ENCODE measurements around the gene CMKLR1. TPM values are rescaled to one million over a fixed set of nuclear protein-coding genes. Genes with fewer than 3 reads are reported as not detected.

The CMKLR1 gene
- polyA plus RNA-seq, 3 donors = 7.5 to 11.6 (median 7.9) TPM

GRCh38 chr12:108367436-108367835 lies 28.3 kb upstream of the CMKLR1 start:
- Histone ChIP-seq H3K4me1 (ENCODE audit: control insufficient read depth in 1 of 2, insufficient read depth in 2 of 2, low read length in 2 of 2) (peaks cover 76 to 90% of the 10 kb centered on the region in 2 donors), H3K9me3 (replicated peaks in 1 of 2; ENCODE audit: control insufficient read depth in 1 of 2, insufficient read depth in 1 of 2, low read length in 2 of 2) (no peaks in the 10 kb centered on the region), H3K27me3 (ENCODE audit: control insufficient read depth in 2 of 2, insufficient read depth in 2 of 2, low read length in 2 of 2) (no peaks in the 10 kb centered on the region), H2AFZ (ENCODE audit: insufficient read depth, low read depth, low read length, poor library complexity, severe bottlenecking) (peak overlapping the region; percentile 42), H3K4me2 (replicated peaks; ENCODE audit: extremely low read depth, low read length, poor library complexity, severe bottlenecking) (peak overlapping the region; percentile 57), H3K4me3 (replicated peaks in 1 of 3; ENCODE audit: low read depth in 2 of 3, low read length in 3 of 3) (peak overlapping the region in 1 of 3 experiments; percentile 51), H3K9ac (ENCODE audit: insufficient read depth, low read length, poor library complexity, severe bottlenecking) (no peak overlapping the region), H4K20me1 (ENCODE audit: insufficient read depth, low read length) (no peaks in the 10 kb centered on the region), H3K36me3 (replicated peaks in 1 of 2; ENCODE audit: control insufficient read depth in 1 of 2, insufficient read depth in 2 of 2, low read length in 2 of 2) (no peaks in the 10 kb centered on the region), H3K27ac (ENCODE audit: low read depth in 1 of 2, low read length in 2 of 2) (peak overlapping the region; percentile 67 to 88), H3K79me2 (ENCODE audit: insufficient read depth, low read length) (no peaks in the 10 kb centered on the region)
- peaks cover 2 to 4% of the 10 kb centered on the region in 2 donors for H3K36me3 Mint-ChIP-seq
- peaks cover 81% of the 10 kb centered on the region for H3K4me1 Mint-ChIP-seq
- DNase-seq = peak; percentile 80 to 91 (median 87)
- H3K27ac Mint-ChIP-seq = peak overlapping the region; percentile 83 to 96 (median 90)
- no peak for TF ChIP-seq CTCF (IDR thresholded peaks at IDR 0.05)
- intact Hi-C loops (cut with micrococcal nuclease) = loop anchor here in 1 of 2 donors (5.0 kb wide), 1 partner anchor 55 kb away; no protein-coding TSS in a partner anchor
- H3K9me3 Mint-ChIP-seq = peaks cover 0 to 2% (median 0%) of the 10 kb centered on the region in 7 donors
- WGBS (ENCODE audit: insufficient coverage) = 0% methylated on average over 6 of the region's 7 CpGs
- H3K4me3 Mint-ChIP-seq = peak overlapping the region; percentile 45 to 59
- H3K27me3 Mint-ChIP-seq (ENCODE audit: low read depth in 3 of 3) = peaks cover 1 to 6% (median 3%) of the 10 kb centered on the region in 3 donors

GRCh38 chr12:108365324-108365723 lies 26.2 kb upstream of the CMKLR1 start:
- Histone ChIP-seq H3K4me1 (ENCODE audit: control insufficient read depth in 1 of 2, insufficient read depth in 2 of 2, low read length in 2 of 2) (peaks cover 81 to 91% of the 10 kb centered on the region in 2 donors), H3K36me3 (replicated peaks in 1 of 2; ENCODE audit: control insufficient read depth in 1 of 2, insufficient read depth in 2 of 2, low read length in 2 of 2) (no peaks in the 10 kb centered on the region), H3K27me3 (ENCODE audit: control insufficient read depth in 2 of 2, insufficient read depth in 2 of 2, low read length in 2 of 2) (no peaks in the 10 kb centered on the region), H3K9me3 (replicated peaks in 1 of 2; ENCODE audit: control insufficient read depth in 1 of 2, insufficient read depth in 1 of 2, low read length in 2 of 2) (no peaks in the 10 kb centered on the region), H2AFZ (ENCODE audit: insufficient read depth, low read depth, low read length, poor library complexity, severe bottlenecking) (no peak overlapping the region), H3K9ac (ENCODE audit: insufficient read depth, low read length, poor library complexity, severe bottlenecking) (no peak overlapping the region), H3K4me3 (replicated peaks in 1 of 3; ENCODE audit: low read depth in 2 of 3, low read length in 3 of 3) (no peak overlapping the region), H3K4me2 (replicated peaks; ENCODE audit: extremely low read depth, low read length, poor library complexity, severe bottlenecking) (no peak overlapping the region), H3K79me2 (ENCODE audit: insufficient read depth, low read length) (no peaks in the 10 kb centered on the region), H3K27ac (ENCODE audit: low read depth in 1 of 2, low read length in 2 of 2) (no peak overlapping the region), H4K20me1 (ENCODE audit: insufficient read depth, low read length) (no peaks in the 10 kb centered on the region)
- Mint-ChIP-seq H3K4me1 (peaks cover 87% of the 10 kb centered on the region), H3K36me3 (peaks cover 0 to 4% of the 10 kb centered on the region in 2 donors), H3K27ac (no peak overlapping the region), H3K4me3 (no peak overlapping the region), H3K9me3 (peaks cover 0 to 2% (median 0%) of the 10 kb centered on the region in 7 donors), H3K27me3 (ENCODE audit: low read depth in 3 of 3) (peaks cover 1 to 6% (median 4%) of the 10 kb centered on the region in 3 donors)
- TF ChIP-seq CTCF (IDR thresholded peaks at IDR 0.05) = no peak
- DNase-seq = no peak
- intact Hi-C loops (cut with micrococcal nuclease) = loop anchor here in 1 of 2 donors (5.0 kb wide), 1 partner anchor 53 kb away; no protein-coding TSS in a partner anchor
